Measurements from ENCODE around the gene LRRK1. TPM values are rescaled to one million over a fixed set of nuclear protein-coding genes. Genes with fewer than 3 reads are reported as not detected.

Gene LRRK1
- total and polyA plus RNA-seq, 2 experiments from 2014 or later: 2.6 to 4.5 TPM

DNA sequence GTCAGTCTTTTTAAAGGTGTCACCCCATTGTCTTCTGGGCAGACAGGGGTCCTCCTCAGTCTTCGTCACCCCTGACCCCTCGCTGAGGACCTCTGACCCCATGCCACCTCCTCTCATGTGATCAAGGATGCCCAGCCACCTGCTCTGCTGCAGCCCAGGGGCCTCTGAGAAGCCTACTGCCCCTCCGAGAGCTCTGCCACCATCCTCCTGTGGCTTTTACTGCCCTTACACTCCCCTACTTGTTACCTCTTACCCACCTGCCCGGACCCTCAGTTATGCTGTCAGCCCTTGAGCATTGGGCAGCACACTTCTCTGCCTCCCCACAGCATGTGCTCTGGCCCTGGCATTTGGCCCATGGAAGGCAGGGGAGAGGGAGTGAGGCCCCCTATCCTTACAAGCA lies 123.2 kb downstream of the LRRK1 start:
- TF ChIP-seq ZNF462 (CRISPR knock-in tag; IDR thresholded peaks at IDR 0.05) (no peak), JUNB (IDR thresholded peaks at IDR 0.05; ENCODE audit: unreplicated experiment) (no peak), ZNF331 (CRISPR knock-in tag; IDR thresholded peaks at IDR 0.05; ENCODE audit: low read depth) (no peak), EZH2phosphoT487 (IDR thresholded peaks at IDR 0.05; ENCODE audit: unreplicated experiment) (no peak), STAT1 (IDR thresholded peaks at IDR 0.05; ENCODE audit: unreplicated experiment) (no peak), NANOG (IDR thresholded peaks at IDR 0.05; ENCODE audit: borderline replicate concordance) (no peak), POLR2AphosphoS5 (IDR thresholded peaks at IDR 0.05; ENCODE audit: low read depth) (no peak), CREB1 (CRISPR knock-in tag; IDR thresholded peaks at IDR 0.05; ENCODE audit: low read depth) (no peak), ZNF114 (CRISPR knock-in tag; IDR thresholded peaks at IDR 0.05) (no peak), EZH2 (IDR thresholded peaks at IDR 0.05; ENCODE audit: low read depth, unreplicated experiment) (no peak), CTCF (conservative IDR thresholded peaks at IDR 0.05; ENCODE audit: low read depth in 2 of 2) (no peak)
- TF ChIP-seq, protein P1, sequence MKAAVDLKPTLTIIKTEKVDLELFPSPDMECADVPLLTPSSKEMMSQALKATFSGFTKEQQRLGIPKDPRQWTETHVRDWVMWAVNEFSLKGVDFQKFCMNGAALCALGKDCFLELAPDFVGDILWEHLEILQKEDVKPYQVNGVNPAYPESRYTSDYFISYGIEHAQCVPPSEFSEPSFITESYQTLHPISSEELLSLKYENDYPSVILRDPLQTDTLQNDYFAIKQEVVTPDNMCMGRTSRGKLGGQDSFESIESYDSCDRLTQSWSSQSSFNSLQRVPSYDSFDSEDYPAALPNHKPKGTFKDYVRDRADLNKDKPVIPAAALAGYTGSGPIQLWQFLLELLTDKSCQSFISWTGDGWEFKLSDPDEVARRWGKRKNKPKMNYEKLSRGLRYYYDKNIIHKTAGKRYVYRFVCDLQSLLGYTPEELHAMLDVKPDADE (IDR thresholded peaks at IDR 0.05): no peak
- Histone ChIP-seq H3K79me2 (replicated peaks; ENCODE audit: insufficient read depth) (no peaks in the 10 kb centered on the region), H3K4me3 (no peak overlapping the region), H3F3A (replicated peaks; ENCODE audit: low read depth) (no peaks in the 10 kb centered on the region), H2AFZ (no peak overlapping the region), H3K4me2 (no peak overlapping the region), H4K20me1 (replicated peaks; ENCODE audit: insufficient read depth) (no peaks in the 10 kb centered on the region), H3K27ac (ENCODE audit: low read depth) (no peak overlapping the region), H3K27me3 (ENCODE audit: insufficient read depth) (no peaks in the 10 kb centered on the region), H3K9me2 (ENCODE audit: insufficient read depth) (no peaks in the 10 kb centered on the region), H3K4me1 (ENCODE audit: insufficient read depth) (peaks cover 7% of the 10 kb centered on the region), H3K36me3 (ENCODE audit: insufficient read depth) (no peaks in the 10 kb centered on the region)
- Mint-ChIP-seq H3K4me1 (peaks cover 24% of the 10 kb centered on the region), H3K4me3 (no peak overlapping the region), H3K36me3 (ENCODE audit: low read depth) (peaks cover 3% of the 10 kb centered on the region; the same call in 1 of the 3 replicates), H3K27ac (no peak overlapping the region), H3K27me3 (ENCODE audit: insufficient read depth, low read depth, poor library complexity) (peaks cover 21% of the 10 kb centered on the region), H3K9me3 (peaks cover 2% of the 10 kb centered on the region; the same call in 1 of the 3 replicates)
- no peak for ATAC-seq
- DNase-seq (ENCODE audit: low spot score): no peak

All from GM23338 (cell line).